Suppressor macrophage treated with lipopolysaccharide for 4 hours (primary cell): Measurements from ENCODE around the gene CYP2A7.
"Not testable (repeated sequence)": the region's sequence is repeated elsewhere in the genome, so short reads cannot be mapped to it uniquely, and the experiment has no call there.

Source experiments
- DNase-seq: peaks from one replicate; pipeline ENCODE4 v3.0.0-alpha.2; 2020

CYP2A7 gene, protein sequence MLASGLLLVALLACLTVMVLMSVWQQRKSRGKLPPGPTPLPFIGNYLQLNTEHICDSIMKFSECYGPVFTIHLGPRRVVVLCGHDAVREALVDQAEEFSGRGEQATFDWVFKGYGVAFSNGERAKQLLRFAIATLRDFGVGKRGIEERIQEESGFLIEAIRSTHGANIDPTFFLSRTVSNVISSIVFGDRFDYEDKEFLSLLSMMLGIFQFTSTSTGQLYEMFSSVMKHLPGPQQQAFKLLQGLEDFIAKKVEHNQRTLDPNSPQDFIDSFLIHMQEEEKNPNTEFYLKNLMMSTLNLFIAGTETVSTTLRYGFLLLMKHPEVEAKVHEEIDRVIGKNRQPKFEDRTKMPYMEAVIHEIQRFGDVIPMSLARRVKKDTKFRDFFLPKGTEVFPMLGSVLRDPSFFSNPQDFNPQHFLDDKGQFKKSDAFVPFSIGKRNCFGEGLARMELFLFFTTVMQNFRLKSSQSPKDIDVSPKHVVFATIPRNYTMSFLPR

DNA sequence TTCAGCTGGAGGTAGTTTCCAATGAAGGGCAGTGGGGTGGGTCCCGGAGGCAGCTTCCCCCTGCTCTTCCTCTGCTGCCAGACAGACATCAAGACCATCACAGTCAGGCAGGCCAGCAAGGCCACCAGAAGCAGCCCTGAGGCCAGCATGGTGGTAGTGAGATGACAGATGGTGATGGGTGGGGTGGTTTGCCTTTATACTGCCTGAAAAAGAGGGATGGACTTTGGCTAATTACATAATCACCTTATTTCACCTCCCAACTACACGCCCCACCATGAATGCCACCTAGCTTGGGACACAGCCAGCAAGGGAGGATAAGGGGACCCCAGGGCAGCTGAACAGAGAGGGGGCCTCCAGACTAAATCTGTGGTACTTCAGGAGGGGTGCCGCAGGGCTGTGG is at the start of gene CYP2A7:
TSS of gene CYP2A7 (minus strand) at position 170 of the 400 bp plus-strand sequence. CDS start at position 149, 21 bp downstream.
- not testable (repeated sequence) for DNase-seq

DNA sequence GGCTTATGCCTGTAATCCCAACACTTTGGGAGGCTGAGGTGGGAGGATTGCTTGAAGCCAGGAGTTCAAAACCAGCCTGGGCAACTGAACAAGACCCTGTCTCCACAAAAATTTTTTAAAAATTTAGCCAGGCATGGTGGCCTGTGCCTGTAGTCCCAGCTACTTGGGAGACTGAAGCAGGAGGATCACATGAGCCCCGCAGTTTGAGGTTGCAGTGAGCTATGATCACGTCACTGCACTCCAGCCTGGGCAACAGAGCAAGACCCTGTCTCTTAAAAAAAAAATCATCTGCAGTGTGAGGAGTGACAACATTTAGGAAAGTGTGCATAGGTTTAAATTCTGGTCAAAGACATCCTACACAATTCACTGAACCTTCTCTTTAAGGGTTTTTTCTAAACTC is 48.8 kb upstream of the CYP2A7 start:
- DNase-seq: not testable (repeated sequence)

DNA sequence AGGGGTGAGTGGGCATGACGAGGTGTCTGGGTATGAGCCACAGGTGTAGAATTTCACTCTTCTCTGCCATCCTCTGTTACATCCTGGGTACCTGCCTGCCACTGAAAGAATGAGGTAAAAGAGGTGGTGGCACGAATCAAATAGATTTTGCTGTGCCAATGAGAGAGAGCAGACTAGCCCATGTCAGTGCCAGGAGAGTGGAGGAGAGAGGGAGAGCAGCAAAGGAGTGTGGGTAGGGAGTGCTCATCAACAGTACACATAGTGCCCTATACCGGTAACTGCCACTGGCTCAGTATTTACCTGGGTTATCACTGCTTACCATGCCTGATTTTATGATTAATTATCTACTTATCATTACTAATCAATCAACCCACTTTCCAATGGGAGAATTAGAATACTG is 47.9 kb upstream of the CYP2A7 start:
- not testable (repeated sequence) for DNase-seq

DNA sequence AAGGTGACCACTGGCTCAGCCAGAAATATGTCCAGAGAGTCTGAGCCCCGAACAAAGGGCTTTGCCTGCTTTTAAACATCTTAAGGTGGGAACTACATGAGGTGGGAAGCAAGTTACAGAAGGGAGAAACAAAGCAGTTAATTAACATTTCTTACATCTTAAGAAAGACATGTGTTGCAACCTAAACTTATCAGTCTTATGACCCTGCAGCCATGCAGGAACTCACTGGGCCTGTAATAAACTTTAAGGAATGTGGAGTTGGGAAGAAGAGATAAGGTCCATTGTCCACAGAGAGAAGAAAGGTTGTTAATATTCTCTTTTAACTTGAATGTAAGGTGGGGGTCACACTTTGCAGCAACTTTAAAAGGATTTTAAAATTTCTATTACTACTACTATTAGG is 46.8 kb upstream of the CYP2A7 start:
- DNase-seq: no peak

DNA sequence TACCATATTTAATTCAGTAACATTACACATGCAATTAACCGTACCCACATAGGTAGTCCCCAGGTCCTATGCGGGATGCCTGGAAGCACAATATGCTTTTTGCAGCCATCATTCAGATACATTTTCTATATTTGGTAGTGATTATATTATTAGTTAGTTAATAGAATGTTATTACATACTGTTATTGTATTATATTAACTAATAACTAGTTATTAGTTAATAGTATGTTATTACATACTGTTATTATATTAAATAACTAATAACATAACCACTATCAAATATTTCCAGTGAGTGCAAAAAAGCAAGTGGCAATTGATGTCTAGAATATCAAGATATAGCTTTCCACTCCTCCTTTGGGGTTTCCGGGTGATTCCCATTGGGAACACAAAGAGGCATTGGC is 45.5 kb upstream of the CYP2A7 start:
- DNase-seq: no peak

DNA sequence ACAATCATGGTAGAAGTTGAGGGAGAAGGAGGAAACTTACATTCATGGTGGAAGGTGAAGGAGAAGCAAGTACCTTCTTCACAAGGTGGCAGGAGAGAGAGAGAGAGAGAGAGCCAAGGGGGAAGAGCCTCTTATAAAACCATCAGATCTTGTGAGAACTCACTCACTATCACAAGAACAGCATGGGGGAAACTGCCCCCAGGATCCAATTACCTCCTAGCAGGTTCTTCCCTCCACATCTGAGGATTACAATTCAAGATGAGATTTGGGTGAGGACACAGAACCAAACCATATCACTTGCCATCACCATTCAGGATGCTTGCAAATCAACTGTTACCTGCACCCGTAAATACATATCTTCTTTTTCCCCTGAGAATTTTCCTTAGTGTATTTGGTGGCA is 44.2 kb upstream of the CYP2A7 start:
- DNase-seq: not testable (repeated sequence)

DNA sequence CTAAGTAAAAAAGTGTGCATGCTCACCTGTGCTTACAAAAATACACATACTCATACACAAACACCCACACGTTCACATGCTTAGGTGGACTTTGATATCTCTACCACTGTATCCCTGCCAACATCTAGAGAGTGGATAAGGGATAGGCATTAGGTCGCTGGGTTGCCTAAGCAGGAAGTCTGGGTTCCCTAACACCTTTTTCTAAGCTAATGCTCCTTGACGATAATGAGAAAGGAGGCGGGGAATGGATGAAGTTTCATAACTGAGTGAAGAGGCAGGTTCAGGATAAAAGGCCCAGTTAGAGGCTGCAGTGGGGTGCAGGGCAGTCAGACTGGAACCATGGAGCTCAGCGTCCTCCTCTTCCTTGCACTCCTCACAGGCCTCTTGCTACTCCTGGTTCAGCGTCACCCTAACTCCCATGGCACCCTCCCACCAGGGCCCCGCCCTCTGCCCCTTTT is 41.9 kb upstream of the CYP2A7 start:
- no peak for DNase-seq

DNA sequence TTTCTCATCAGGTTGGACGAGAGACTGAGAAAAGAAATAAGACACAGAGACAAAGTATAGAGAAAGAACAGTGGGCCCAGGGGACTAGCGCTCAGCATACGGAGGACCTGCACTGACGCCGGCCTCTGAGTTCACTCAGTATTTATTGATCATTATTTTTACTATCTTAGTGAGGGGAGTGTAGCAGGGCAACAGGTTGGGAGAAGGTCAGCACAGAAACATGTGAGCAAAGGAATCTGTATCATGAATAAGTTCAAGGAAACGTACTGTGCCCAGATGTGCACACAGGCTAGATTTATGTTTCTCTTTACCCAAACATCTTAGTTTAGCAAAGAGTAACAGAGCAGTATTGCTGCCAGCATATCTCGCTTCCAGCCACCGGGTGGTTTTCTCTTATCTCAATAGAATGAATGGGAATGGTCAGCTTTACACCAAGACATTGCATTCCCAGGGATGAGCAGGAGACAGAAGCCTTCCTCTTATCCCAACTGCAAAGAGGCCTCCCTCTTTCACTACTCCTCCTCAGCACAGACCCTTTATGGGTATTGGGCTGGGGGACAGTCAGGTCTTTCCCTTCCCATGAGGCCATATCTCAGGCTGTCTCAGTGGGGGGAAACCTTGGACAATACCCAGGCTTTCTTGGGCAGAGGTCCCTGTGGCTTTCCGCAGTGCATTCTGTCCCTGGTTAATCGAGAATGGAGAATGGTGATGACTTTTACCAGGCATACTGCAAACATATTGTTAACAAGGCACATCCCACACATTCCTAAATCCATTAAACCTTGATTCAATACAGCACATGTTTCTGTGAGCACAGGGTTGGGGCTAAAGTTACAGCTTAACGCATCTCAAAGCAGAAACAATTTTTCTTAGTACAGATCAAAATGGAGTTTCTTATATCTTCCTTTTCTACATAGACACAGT is 40.5 kb upstream of the CYP2A7 start:
- not testable (repeated sequence) for DNase-seq

DNA sequence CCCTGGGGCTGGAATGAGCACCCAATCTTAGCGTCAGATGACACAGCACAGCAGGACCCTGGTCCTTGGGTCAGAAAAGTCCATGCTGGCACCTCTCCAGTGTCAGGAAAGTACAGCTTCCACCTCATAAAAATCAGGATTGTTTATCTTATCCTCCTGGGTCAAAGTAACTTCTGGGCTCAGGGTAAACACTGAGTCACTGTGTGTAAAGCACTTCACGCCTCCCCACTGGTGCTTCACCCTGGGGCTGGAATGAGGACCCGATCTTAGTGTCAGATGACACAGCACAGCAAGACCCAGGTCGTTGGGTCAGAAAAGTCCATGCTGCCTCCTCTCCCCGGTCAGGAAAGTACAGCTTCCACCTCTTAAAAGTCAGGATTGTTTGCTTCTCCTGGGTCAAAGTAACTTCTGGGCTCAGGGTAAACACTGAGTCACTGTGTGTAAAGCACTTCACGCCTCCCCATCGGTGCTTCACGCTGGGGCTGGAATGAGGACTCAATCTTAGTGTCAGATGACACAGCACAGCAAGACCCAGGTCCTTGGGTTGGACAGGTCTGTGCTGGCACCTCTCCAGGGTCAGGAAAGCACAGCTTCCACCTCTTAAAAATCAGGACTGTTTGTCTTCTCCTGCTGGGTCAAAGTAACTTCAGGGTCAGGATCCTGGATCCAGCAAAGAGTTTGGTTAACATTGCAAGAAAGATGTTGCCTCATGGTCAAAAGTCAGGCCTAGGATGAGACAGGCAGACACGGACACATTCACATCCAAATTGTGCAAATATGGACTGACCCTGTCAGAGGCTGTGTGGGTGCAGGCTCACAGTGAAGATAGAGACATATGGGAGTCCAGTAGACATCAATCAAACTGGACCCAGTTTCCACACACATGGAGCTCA is 39.2 kb upstream of the CYP2A7 start:
- DNase-seq: no peak

DNA sequence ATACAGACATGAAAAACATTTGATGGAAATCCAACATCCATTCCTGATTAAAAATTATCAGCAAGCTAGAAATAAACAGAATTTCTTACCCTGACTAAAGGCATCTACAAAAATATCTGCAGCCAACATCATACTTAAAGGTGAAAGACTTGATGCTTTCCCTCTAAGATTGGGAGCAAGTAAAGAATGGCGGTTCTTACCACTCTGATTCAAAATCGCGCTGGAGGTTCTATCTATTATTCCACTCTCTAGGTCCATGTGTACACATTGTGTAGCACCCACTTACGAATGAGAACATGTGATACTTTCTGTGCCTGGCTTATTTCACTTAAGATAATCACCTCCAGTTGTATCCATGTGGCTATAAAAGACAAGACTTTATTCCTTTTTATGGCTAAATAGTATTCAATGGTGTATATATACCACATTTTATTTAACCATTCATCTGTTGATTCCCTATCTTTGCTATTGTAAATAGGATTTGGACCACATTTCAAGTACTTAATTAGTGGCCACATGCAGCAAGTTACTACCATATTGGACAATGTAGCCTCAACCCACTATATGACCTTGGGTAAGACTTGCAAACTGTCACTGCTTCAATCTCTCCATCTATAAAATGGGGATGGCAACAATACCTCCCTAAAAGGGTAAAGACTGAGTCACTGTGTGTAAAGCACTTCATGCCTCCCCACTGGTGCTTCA is 38.4 kb upstream of the CYP2A7 start:
- no peak for DNase-seq

DNA sequence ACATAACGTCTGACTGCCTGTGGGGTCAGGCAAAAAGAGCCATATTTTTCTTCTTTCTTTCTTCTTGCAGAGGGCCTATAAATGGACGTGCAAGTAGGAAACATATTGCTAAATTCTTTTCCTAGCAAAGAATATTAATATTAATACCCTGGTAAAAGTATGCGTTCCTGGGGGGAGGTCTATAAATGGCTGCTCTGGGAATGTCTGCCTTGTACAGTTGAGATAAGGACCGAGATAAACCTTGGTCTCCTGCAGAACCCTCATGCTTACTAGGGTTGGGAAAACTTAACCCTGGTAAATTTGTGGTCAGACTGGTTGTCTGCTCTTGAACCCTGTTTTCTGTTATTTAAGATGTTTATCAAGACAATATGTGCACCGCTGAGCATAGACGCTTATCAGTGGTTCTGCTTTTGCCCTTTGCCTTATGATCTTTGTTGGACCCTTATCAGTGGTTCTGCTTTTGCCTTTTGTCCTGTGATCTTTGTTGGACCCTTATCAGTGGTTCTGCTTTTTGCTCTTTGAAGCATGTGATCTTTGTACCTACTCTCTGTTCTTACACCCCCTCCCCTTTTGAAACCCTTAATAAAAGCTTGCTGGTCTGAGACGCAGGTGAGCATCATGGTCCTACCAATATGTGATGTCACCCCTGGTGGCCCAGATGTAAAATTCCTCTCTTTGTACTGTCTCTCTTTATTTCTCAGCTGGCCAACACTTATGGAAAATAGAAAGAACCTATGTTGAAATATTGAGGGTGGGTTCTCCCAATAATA is 37.7 kb upstream of the CYP2A7 start:
- not testable (repeated sequence) for DNase-seq

DNA sequence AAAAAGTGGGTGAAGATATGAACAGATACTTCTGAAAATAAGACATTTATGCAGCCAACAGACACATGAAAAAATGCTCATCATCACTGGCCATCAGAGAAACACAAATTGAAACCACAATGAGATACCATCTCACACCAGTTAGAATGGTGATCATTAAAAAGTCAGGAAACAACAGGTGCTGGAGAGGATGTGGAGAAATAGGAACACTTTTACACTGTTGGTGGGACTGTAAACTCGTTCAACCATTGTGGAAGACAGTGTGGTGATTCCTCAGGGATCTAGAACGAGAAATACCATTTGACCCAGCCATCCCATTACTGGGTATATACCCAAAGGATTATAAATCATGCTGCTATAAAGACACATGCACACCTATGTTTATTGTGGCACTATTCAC is 36.3 kb upstream of the CYP2A7 start:
- DNase-seq: not testable (repeated sequence)

DNA sequence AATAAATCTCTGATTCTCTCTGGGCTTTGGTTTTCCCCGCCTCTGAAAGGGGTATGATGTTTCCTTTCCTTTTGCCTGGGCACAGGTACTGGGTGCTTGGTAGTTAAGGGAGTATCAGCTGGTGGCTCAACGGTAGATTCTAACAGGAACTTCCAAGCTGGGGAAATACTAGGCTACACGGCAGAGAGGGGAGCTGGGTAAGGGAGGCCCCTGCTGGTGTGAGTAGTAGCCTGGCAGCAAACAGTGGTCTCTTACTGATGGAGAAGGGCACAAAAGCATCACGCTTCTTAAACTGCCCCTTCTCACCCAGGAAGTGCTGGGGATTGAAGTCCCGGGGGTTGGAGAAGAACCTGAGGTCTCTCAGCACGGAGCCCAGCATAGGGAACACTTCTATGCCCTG is 26.9 kb upstream of the CYP2A7 start:
- peak; percentile 56 for DNase-seq

DNA sequence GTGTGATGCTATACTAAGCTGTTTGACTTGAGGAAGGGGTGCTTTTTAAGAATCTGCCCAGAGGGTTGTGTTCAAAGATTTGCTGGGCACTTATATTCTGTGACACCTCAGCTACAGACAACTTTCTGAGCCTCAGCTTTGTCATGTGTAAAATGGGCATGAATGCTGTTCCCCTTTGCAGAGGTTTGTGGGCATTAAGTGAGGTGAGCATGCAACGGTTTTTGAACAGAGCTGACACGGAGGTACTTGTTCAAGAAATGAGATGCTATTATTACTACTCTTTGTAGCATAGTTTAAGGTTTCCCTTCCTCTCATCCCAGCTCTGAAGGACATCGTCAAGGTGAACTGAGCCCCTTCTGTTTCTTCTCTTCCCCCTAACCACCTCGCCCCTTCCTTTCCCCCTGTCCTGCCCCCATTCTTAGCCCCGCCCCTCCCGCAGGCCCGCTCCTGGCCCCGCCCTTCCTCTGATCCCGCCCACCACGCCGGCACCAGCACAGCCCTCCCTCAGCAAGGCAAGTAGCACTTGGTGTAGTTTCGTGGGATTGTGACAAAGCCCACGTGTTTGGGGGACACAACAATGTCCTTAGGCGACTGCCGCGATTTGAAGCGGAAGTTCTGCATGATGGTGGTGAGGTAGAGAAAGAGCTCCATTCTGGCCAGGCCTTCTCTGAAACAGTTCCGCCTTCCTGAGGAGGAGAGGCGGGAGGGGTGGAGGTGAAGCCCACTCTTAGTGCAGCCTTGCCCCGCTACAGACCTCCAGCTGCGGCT is 26.1 kb upstream of the CYP2A7 start:
- peak; percentile 42 for DNase-seq

DNA sequence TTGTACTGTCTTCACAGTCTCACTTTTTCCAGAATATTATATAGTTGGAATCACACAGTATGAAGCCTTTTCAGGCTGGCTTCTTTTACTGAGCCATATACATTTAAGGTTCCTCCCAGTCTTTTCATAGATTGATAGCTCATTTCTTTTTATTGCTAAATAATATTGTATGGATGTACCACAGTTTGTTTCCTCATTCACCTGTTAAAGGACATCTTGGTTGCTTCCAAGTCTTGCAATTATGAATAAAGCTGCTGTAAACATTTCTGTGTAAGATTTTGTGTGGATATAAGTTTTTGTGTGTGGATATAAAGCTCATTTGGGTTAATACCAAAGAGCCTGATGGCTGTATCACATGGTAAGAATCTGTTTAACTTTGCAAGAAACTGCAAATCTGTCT is 24.5 kb upstream of the CYP2A7 start:
- no peak for DNase-seq

DNA sequence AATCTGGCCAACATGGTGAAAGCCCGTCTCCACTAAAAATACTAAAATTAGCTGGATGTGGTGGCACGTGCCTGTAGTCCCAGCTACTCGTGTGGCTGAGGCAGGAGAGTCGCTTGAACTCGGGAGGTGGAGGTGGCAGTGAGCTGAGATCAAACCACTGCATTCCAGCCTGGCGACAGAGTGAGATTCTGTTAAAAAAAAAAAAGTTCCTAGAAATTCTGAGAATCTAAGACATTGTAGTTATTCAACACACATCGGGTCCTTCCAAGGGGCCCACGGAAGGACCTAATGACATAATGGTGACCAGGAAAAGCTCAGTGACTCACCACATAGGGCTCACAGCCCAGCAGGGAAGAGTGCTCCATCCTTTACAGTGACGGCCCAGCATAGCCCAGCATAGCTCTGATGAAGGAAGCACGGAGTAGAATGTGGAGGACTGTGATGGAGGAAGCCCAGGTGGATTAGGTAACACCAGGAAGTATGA is 22.7 kb upstream of the CYP2A7 start:
- DNase-seq: not testable (repeated sequence)

DNA sequence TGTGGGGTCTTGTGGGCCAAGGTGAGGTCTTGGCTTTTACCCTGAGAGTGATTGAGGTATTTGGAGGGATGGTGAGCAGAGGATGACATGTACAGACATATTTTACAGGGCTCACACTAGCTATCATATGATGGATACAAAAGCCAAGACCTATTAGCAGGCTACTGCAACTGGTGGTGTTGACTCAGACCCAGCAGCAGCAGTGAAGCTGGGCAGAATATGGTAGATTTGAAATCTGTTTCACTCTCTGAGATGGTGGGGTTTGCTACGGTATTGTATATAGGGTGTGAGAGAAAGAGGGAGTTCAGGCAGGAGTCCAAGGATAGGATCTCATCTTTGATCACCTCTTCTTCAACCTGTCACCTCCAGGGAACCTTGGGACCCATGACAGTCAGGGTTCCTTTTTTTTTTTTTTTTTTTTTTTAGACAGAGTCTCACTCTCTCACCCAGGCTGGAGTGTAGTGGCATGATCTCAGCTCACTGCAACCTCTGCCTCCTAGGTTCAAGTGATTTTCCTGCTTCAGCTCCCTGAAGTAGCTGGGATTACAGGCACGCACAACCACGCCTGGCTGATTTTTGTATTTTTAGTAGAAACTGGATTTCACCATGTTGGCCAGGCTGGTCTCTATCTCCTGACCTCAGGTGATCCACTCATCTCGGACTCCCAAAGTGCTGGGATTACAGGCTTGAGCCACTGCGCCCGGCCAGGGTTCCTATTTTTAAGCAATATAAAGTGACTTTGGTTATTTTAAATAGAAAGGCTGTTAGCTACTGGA is 20.1 kb upstream of the CYP2A7 start:
- DNase-seq: not testable (repeated sequence)

DNA sequence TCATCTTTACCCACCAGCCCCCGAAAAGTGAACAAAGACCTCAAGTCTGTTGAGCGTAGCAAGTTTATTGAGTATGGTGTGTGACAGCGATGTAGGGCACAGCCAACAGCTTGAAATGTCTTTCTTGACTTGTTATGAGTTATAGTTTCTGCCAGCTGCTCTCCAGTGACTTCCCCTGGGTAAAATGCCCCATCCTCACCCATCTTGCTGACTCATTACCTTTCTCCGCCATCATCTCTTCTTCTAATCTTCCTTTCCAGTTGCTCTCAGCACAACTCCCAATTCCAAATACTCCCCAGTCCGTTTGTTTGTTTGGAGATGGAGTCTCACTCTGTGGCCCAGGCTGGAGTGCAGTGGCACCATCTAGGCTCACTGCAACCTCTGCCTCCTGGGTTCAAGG is 18.5 kb upstream of the CYP2A7 start:
- DNase-seq: not testable (repeated sequence)

DNA sequence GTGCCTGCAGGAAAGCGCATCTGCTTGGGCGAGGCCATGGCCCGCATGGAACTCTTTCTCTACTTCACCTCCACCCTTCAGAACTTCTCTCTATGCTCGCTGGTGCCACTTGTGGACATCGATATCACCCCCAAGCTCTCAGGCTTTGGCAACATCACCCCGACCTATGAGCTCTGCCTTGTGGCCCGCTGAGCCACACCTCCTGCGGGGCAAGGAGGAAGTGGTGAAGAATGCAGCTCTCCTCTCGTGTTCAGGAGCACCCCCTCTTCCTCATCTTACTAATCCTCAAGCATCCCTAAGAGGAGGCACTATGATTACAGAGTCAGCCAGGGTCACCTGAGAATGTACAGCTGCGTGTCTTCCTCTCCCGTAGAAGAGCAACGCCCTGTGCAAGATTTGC is 17.9 kb upstream of the CYP2A7 start:
- DNase-seq: not testable (repeated sequence)
